ENCODE results near the gene C5orf58. TPM values are rescaled to one million over a fixed set of nuclear protein-coding genes. Genes with fewer than 3 reads are reported as not detected.
"Not testable (repeated sequence)": the region's sequence is repeated elsewhere in the genome, so short reads cannot be mapped to it uniquely, and the experiment has no call there.

C5orf58 gene
- total RNA-seq, 2 experiments from 2014 or later: not detected

DNA sequence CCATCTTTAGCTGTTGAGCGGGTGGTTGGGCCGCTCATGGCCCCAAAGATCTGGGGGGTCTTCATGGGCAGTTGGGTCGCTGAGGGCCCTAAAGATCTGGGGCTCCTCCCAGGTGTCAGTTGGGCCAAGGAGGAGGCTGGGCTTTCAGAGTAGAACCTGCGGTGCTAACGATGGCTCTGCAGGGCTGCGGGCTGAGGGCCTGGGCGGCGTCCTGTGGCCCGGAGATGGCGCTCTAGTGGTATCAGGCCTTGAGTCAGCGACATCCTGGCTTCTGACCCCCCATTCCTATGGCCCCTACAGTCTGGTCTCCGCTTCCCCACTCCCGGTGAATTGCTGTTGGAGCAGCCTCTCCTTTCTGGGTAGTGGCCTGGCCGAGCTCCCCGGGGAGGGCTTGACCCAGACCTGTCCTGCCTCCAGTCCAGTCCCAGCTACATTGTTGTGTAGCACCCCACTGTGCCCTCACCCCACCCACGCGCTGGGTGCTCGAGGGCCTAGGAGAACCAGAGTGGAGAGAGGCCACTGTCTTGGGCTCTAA, 640 bp downstream of the C5orf58 start:
- Mint-ChIP-seq H3K27me3 (no peaks in the 10 kb centered on the region), H3K36me3 (peaks cover 18% of the 10 kb centered on the region), H3K9me3 (no peaks in the 10 kb centered on the region), H3K4me3 (no peak overlapping the region), H3K27ac (no peak overlapping the region), H3K4me1 (peaks cover 2% of the 10 kb centered on the region)
- ATAC-seq (ENCODE audit: low read depth) (no peak), DNase-seq (no peak)
- POLR2A ChIA-PET: no interaction called here

DNA sequence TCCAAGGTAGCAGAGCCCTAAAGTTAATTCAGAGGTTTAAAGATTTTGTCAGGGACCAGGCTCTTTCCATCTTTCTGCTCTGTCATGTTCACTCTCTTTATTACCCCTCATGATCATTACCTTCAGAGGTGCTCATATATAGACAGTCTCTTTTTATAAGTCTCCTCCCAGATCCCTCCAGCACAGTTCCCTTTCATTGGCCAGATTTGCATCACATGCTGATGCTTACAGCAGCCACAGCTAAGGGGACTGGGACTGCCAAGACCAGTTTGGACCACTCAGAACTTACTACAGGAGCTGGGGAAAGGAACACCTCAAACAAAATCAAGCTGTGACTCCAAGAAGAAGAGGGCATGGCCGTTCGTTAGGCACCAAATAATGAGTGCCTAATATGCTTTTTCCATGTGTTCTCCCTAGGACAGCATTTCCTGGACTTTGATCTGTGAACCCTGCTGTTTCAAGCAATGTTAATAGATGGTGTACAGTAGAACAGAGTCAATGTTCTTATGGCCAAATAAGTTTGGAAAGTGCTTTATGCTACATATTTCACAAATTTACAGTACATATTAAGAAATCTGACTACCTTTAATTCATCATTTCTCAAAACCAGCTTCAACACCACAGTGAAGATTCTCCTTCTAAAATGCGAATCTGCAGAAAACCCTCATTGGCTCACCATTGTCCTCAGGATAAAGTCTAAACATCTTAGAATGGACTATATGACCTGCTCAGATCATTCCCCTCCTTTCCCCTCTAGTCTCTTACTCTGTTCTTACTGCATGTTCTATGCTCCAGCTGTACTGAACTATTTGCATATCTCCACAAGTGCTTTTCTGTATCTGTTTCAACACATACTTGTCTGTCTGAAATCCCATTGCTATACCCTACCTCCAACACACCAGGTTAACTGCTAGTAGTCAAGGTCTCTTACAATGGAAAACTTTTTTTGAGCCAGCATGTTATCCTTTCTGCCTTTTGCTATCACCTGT, 3.4 kb downstream of the C5orf58 start:
- ATAC-seq (ENCODE audit: low read depth): no peak
- H3K36me3 Mint-ChIP-seq: peaks cover 19% of the 10 kb centered on the region
- DNase-seq: no peak
- H3K27ac Mint-ChIP-seq: no peak overlapping the region
- H3K4me1 Mint-ChIP-seq: peaks cover 2% of the 10 kb centered on the region
- H3K9me3 Mint-ChIP-seq: no peaks in the 10 kb centered on the region
- POLR2A ChIA-PET: no interaction called here
- no peaks in the 10 kb centered on the region for H3K27me3 Mint-ChIP-seq
- no peak overlapping the region for H3K4me3 Mint-ChIP-seq

DNA sequence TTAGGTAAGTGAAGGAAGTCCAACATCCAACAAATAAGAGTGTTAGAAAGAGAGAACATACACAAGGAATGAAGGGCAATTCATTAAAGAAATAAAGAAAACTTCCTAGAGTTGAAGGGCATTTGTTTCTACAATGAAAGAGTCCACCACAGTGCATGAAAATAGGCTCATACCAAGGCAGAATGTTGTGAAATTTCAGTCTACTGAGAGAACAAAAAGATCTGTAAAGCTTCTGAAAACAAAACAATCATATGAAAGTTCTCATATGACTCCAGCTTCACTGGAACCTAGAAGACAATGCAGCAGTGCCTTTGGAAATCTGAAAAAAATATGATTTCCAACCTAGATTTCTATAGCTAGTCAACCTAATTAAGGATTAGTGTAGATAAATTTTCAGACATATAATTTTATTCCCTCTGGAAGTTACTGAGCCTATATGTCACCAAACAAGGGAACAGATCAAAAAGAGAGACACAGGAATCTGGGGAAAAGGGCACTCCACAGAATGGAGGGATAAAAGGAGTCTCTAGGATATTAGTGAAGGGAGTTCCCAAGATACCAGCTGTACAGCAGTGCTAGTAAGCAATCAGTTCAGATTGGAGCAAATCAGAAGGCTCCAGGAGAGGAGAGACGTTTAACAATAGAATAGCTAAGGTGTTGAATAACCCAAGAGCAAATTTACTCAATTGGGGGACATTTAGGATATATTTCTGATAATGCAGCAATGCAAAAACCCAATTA, 5.8 kb downstream of the C5orf58 start:
- Mint-ChIP-seq H3K9me3 (no peaks in the 10 kb centered on the region), H3K27ac (no peak overlapping the region), H3K36me3 (peaks cover 19% of the 10 kb centered on the region), H3K27me3 (no peaks in the 10 kb centered on the region), H3K4me1 (peaks cover 2% of the 10 kb centered on the region), H3K4me3 (no peak overlapping the region)
- DNase-seq: no peak
- ATAC-seq (ENCODE audit: low read depth): no peak
- POLR2A ChIA-PET: no interaction called here

DNA sequence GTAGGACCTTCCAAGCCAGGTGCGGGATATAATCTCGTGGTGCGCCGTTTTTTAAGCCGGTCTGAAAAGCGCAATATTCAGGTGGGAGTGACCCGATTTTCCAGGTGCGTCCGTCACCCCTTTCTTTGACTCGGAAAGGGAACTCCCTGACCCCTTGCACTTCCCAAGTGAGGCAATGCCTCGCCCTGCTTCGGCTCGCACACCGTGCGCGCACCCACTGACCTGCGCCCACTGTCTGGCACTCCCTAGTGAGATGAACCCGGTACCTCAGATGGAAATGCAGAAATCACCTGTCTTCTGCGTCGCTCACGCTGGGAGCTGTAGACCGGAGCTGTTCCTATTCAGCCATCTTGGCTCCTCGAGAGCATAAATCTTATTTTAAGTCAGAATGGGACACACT, 12.7 kb downstream of the C5orf58 start:
- POLR2A ChIA-PET: interaction anchor here (1.4 kb wide), 1 partner anchor 47 kb away, joined by 3 read pairs; no protein-coding TSS in a partner anchor
- not testable (repeated sequence) for H3K4me3 Mint-ChIP-seq; ATAC-seq (ENCODE audit: low read depth); DNase-seq; H3K9me3 Mint-ChIP-seq; H3K27me3 Mint-ChIP-seq
- peaks cover 11% of the 10 kb centered on the region for H3K4me1 Mint-ChIP-seq
- H3K36me3 Mint-ChIP-seq: peaks cover 50% of the 10 kb centered on the region
- peak overlapping the region; percentile 39 for H3K27ac Mint-ChIP-seq

DNA sequence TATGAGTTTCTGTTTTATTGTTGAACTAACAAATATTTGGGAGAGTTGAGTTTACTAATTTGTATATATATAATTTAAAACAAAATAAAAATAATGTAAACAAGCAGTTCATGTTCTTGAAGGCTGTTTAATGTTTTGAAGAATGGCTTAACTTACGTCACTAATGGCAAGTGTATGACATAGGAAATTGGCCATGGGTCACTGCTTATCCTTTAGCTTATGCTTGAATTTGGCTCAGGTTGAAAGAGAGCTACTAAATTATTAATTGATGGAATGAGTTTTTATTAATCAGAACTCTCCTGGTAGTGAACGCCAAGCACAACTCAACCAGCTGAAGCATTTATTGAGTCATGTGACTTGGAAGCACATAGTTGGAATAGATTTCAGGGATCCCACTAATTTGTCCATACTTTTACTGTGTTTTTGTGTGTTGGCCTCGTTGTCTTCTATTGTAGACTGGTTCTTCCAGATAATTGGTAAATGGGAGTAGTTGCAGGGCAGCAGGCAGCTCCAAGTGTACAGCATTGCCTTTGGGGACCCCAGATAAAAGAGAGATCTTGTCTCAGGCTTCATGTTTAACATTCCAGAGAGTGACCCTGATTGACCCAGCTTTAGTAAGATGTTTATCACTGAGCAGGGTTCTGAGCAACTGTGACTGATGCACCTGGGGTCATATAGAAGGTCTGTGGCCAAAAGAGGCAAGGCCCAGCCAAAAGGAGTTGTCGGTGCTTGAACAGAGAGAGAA, 13.5 kb downstream of the C5orf58 start:
- POLR2A ChIA-PET: interaction anchor here (1.1 to 1.8 kb wide), 3 partner anchors 16 to 47 kb away, joined by 3 to 11 read pairs (median 4); no protein-coding TSS in a partner anchor

DNA sequence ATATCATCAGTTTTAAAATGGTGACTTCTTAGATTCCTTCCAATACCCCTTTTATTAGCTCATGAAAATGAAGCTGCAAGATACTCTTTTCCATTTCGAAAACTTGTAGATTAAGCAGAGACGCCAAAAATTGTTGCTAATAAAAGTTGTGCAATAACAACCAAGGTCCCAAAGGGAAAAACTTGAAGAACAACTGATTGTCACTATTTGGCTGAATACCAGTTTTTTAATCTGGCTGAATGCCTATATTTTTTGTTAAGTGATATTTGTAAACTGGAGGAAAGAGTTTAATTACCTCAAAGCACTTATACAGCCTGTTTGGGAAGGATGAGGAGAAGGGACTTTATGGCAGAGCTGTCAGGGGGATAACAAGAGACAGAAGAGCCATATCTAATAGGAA, 14.6 kb downstream of the C5orf58 start:
- peaks cover 67% of the 10 kb centered on the region for H3K36me3 Mint-ChIP-seq
- peaks cover 7% of the 10 kb centered on the region for H3K9me3 Mint-ChIP-seq
- H3K27me3 Mint-ChIP-seq: no peaks in the 10 kb centered on the region
- peaks cover 15% of the 10 kb centered on the region for H3K4me1 Mint-ChIP-seq
- no peak overlapping the region for H3K4me3 Mint-ChIP-seq
- no peak for ATAC-seq (ENCODE audit: low read depth)
- H3K27ac Mint-ChIP-seq: no peak overlapping the region
- POLR2A ChIA-PET: interaction anchor here (1.1 to 1.8 kb wide), 2 partner anchors 15 to 19 kb away, joined by 4 to 11 read pairs; no protein-coding TSS in a partner anchor
- DNase-seq: no peak

More for the DNA sequence above, 13.5 kb downstream of the C5orf58 start:
- H3K27me3 Mint-ChIP-seq: no peaks in the 10 kb centered on the region
- peaks cover 58% of the 10 kb centered on the region for H3K36me3 Mint-ChIP-seq
- peaks cover 7% of the 10 kb centered on the region for H3K9me3 Mint-ChIP-seq
- DNase-seq (no peak), ATAC-seq (ENCODE audit: low read depth) (no peak)
- H3K4me3 Mint-ChIP-seq: no peak overlapping the region
- peak overlapping the region; percentile 56 for H3K27ac Mint-ChIP-seq
- H3K4me1 Mint-ChIP-seq: peaks cover 11% of the 10 kb centered on the region

DNA sequence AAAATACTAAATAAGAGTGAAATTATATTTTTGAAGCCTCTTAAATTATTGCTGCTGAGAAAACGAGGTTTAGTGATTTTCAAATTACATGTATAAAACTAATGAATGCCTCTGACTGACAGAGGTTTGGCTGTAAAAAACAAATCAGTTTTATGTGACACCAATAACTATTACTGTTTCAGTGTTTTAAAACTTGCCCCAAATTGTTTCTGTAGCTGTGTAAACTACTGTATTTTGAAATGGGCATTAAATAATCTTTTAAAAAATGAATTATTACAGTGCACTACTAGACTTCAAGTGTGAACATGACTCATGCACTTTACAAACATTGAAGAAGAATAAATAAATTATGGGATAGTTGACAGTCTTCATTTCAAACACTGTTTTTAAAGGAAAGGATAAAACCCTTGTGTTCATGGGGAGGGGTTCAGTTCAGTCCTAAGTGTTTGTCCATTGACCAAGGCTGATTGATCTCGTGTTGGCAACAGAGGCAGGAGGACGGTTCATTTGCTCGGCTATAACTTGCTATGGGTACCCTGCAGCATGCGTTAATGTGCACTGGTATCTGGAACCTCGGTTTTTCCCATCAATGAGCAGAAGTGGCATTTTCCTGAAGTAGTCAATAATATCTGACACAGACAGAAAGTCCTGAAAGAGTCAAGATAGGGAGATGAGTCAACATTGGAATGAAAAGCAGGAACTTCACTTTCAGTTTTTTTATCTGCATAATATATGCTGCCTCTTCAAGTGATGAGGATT, 15.6 kb downstream of the C5orf58 start:
- ATAC-seq (ENCODE audit: low read depth): no peak
- no peak for DNase-seq
- H3K4me3 Mint-ChIP-seq: no peak overlapping the region
- H3K9me3 Mint-ChIP-seq: peaks cover 7% of the 10 kb centered on the region
- H3K27ac Mint-ChIP-seq: no peak overlapping the region
- peaks cover 67% of the 10 kb centered on the region for H3K36me3 Mint-ChIP-seq
- H3K4me1 Mint-ChIP-seq: peaks cover 15% of the 10 kb centered on the region
- H3K27me3 Mint-ChIP-seq: no peaks in the 10 kb centered on the region
- POLR2A ChIA-PET: no interaction called here

DNA sequence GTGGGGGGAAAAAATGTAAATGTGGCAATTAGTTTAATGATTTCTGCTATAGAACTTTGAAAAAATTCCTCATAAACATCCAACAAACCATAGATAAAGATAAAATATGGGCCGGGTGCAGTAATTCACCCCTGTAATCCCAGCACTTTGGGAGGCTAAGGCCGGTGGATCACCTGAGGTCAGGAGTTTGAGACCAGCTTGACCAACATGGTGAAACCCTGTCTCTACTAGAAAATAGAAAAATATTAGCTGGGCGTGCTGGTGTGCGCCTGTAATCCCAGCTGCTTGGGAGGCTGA, 16.1 kb downstream of the C5orf58 start:
- peaks cover 72% of the 10 kb centered on the region for H3K36me3 Mint-ChIP-seq
- H3K9me3 Mint-ChIP-seq; ATAC-seq (ENCODE audit: low read depth); H3K4me3 Mint-ChIP-seq; H3K27ac Mint-ChIP-seq; POLR2A ChIA-PET; DNase-seq; H3K27me3 Mint-ChIP-seq: not testable (repeated sequence)
- H3K4me1 Mint-ChIP-seq: peaks cover 19% of the 10 kb centered on the region

DNA sequence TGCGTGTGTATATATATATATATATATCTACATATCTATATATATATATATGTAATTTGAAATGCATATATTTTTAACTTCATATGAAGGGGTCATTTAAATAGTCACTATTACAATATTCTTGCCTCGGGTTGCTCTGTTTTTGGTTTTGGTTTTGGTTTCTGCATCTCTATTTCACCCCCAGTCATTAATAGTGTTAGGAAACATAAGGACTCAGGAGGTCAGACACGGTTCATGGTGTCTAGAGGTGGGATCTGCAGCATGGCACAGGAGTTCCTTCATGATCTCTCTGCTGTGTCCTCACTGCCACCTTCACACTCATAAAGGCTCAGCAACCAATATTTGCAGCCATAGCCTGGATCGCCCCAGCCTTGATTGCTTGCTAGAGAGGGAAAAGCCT, 16.6 kb downstream of the C5orf58 start:
- Mint-ChIP-seq H3K9me3 (peaks cover 7% of the 10 kb centered on the region), H3K27ac (no peak overlapping the region), H3K27me3 (no peaks in the 10 kb centered on the region), H3K36me3 (peaks cover 74% of the 10 kb centered on the region), H3K4me3 (no peak overlapping the region), H3K4me1 (peaks cover 24% of the 10 kb centered on the region)
- ATAC-seq (ENCODE audit: low read depth) (no peak), DNase-seq (no peak)
- POLR2A ChIA-PET: interaction anchor here (1.2 kb wide), 1 partner anchor 12 kb away, joined by 3 read pairs; no protein-coding TSS in a partner anchor

DNA sequence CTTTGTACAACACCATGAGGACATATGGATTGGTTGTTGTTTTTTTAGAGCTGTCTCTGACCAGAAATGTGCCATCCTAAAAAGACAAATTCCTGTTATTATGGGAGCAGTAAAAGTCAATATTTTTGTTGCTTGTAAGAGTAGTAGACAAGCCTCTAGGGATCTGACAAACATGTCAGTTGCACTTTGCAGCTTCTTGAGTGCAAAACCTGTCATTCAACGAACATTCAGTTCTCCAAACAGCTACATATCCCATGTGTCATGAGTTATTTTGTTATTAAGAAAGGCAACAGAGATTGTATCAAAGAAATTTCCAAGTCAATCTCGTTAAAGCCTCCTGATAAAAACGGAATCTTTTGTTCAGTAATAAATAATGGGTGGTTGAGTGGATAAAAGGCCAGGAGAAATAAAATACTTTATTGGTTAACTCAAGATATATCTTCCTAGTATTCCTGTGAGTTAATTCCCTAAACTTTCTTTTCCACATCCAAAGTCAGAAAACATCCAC, 18.1 kb downstream of the C5orf58 start:
- peaks cover 35% of the 10 kb centered on the region for H3K4me1 Mint-ChIP-seq
- POLR2A ChIA-PET: interaction anchor here (0.9 kb wide), 1 partner anchor 11 kb away, joined by 7 read pairs; no protein-coding TSS in a partner anchor
- ATAC-seq (ENCODE audit: low read depth) (no peak), DNase-seq (no peak)
- H3K27ac Mint-ChIP-seq: no peak overlapping the region
- no peak overlapping the region for H3K4me3 Mint-ChIP-seq
- peaks cover 70% of the 10 kb centered on the region for H3K36me3 Mint-ChIP-seq
- no peaks in the 10 kb centered on the region for H3K27me3 Mint-ChIP-seq
- H3K9me3 Mint-ChIP-seq: peaks cover 4% of the 10 kb centered on the region

DNA sequence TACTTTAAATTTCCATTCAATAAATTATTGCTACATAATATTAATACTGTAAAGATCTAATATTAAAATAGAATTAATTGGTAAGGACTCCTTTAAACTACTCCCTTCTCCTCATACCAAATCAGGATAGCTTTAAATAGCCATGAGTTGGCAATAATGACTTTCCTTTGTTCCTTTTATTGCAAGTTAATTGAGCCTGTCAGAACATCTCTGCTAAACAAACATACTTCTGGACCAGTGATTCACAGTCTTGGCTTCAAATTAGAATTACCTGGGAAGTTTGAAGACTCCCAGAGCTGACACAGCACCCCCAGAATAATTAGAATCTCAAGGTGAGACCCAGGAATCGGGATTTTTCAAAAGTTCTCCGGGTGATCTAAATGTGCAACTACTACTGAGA, 18.7 kb downstream of the C5orf58 start:
- peaks cover 40% of the 10 kb centered on the region for H3K4me1 Mint-ChIP-seq
- H3K27me3 Mint-ChIP-seq: no peaks in the 10 kb centered on the region
- peaks cover under 1% of the 10 kb centered on the region for H3K9me3 Mint-ChIP-seq
- no peak for ATAC-seq (ENCODE audit: low read depth)
- POLR2A ChIA-PET: interaction anchor here (0.9 kb wide), 1 partner anchor 11 kb away, joined by 7 read pairs; no protein-coding TSS in a partner anchor
- peaks cover 71% of the 10 kb centered on the region for H3K36me3 Mint-ChIP-seq
- no peak for DNase-seq
- H3K27ac Mint-ChIP-seq: peak overlapping the region; percentile 7
- H3K4me3 Mint-ChIP-seq: no peak overlapping the region

DNA sequence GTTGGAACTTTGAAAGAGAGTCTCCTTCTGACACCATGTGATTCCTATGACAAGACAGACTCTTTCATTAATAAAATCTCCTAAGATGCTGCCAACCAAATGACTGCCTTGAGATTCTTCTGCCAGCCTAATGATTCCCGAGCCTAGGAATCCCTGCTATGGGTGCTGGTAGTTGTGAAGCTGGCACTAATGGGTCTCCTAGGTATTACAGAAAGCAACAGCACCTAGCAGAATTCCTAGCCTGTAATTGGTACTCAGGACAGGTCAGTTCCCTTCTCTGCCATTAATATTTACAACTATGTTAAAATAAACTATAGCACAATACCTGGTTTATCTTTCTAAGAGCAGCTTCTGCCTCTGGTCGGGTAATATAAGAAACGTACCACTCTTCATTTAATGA, 19.3 kb downstream of the C5orf58 start:
- DNase-seq (no peak), ATAC-seq (ENCODE audit: low read depth) (no peak)
- Mint-ChIP-seq H3K27me3 (no peaks in the 10 kb centered on the region), H3K4me1 (peaks cover 45% of the 10 kb centered on the region), H3K4me3 (no peak overlapping the region), H3K9me3 (no peaks in the 10 kb centered on the region), H3K27ac (no peak overlapping the region), H3K36me3 (peaks cover 71% of the 10 kb centered on the region)
- POLR2A ChIA-PET: no interaction called here

All from activated naive CD8-positive, alpha-beta T cell treated with anti-CD3 and anti-CD28 coated beads, Interleukin-2, amount 10 ng/mL, durations not matched to agents 7 days and 5 days (primary cell).